ENCODE results near the gene USP20.

The USP20 gene

DNA sequence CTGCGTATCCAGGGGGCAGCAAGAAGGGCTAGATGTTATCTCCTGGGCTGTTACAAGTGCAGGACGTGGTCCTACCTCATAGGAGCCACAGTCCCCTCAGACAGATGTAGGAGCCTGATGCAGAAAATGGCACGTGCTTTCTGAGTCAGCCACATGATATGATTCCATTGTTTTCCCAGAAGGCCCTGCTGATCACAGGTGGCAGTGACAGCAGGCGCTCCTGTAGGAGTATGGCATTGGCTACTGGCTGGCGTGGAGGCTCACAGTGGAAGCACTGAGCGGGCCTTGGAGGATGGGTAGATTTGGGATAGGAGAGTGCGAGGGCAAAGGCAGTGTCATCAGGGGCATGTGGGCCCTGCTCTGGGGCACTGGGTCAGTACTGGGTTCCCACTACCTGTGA is 21.9 kb downstream of the USP20 start:
- H3K4me3 ChIP-seq (ENCODE audit: low read depth, low read length) = no peak overlapping the region
- H3K4me2 ChIP-seq (ENCODE audit: low read length) = no peak overlapping the region
- no peaks in the 10 kb centered on the region for H3K9me3 ChIP-seq (ENCODE audit: control insufficient read depth, low read length)
- no peaks in the 10 kb centered on the region for H3K4me1 ChIP-seq
- no peak for TF ChIP-seq CTCF (IDR thresholded peaks at IDR 0.05)
- no peak overlapping the region for H3K27ac ChIP-seq
- no peaks in the 10 kb centered on the region for H3K36me3 ChIP-seq (ENCODE audit: control insufficient read depth, insufficient read depth, low read length)
- no peaks in the 10 kb centered on the region for H3K79me2 ChIP-seq
- no peak overlapping the region for H2AFZ ChIP-seq
- H3K9ac ChIP-seq = no peak overlapping the region
- no peaks in the 10 kb centered on the region for H3K27me3 ChIP-seq (ENCODE audit: control insufficient read depth, insufficient read depth, low read length)

- Histone ChIP-seq H2AFZ (no peak overlapping the region), H3K4me2 (ENCODE audit: low read length) (no peak overlapping the region), H3K27ac (no peak overlapping the region), H3K4me3 (ENCODE audit: low read depth, low read length) (no peak overlapping the region), H3K27me3 (ENCODE audit: control insufficient read depth, insufficient read depth, low read length) (no peaks in the 10 kb centered on the region), H3K36me3 (ENCODE audit: control insufficient read depth, insufficient read depth, low read length) (no peaks in the 10 kb centered on the region), H3K9ac (no peak overlapping the region), H3K4me1 (no peaks in the 10 kb centered on the region), H3K9me3 (ENCODE audit: control insufficient read depth, low read length) (no peaks in the 10 kb centered on the region), H3K79me2 (no peaks in the 10 kb centered on the region)
- no peak for TF ChIP-seq CTCF (IDR thresholded peaks at IDR 0.05)
Measured at GRCh38 chr9:129858167-129858962, 23.1 kb downstream of the USP20 start.

GRCh38 chr9:129860653-129861446 is 25.6 kb downstream of the USP20 start:
- H3K36me3 ChIP-seq (ENCODE audit: control insufficient read depth, insufficient read depth, low read length) = no peaks in the 10 kb centered on the region
- no peak for TF ChIP-seq CTCF (IDR thresholded peaks at IDR 0.05)

GRCh38 chr9:129861447-129861827 is 26.2 kb downstream of the USP20 start:
- Histone ChIP-seq H3K36me3 (ENCODE audit: control insufficient read depth, insufficient read depth, low read length) (no peaks in the 10 kb centered on the region), H2AFZ (no peak overlapping the region), H3K27me3 (ENCODE audit: control insufficient read depth, insufficient read depth, low read length) (no peaks in the 10 kb centered on the region), H3K9me3 (ENCODE audit: control insufficient read depth, low read length) (no peaks in the 10 kb centered on the region), H3K9ac (no peak overlapping the region), H3K79me2 (no peaks in the 10 kb centered on the region), H3K4me3 (ENCODE audit: low read depth, low read length) (no peak overlapping the region), H3K27ac (no peak overlapping the region), H3K4me1 (no peaks in the 10 kb centered on the region), H3K4me2 (ENCODE audit: low read length) (no peak overlapping the region)
- no peak for TF ChIP-seq CTCF (IDR thresholded peaks at IDR 0.05)

More at GRCh38 chr9:129860653-129861446, 25.6 kb downstream of the USP20 start:
- no peak overlapping the region for H3K4me2 ChIP-seq (ENCODE audit: low read length)
- H3K27ac ChIP-seq = no peak overlapping the region
- no peak overlapping the region for H3K9ac ChIP-seq
- H3K4me1 ChIP-seq = no peaks in the 10 kb centered on the region
- no peak overlapping the region for H2AFZ ChIP-seq
- H3K27me3 ChIP-seq (ENCODE audit: control insufficient read depth, insufficient read depth, low read length) = no peaks in the 10 kb centered on the region
- no peaks in the 10 kb centered on the region for H3K9me3 ChIP-seq (ENCODE audit: control insufficient read depth, low read length)
- no peaks in the 10 kb centered on the region for H3K79me2 ChIP-seq
- H3K4me3 ChIP-seq (ENCODE audit: low read depth, low read length) = no peak overlapping the region
